Immature natural killer cell (primary cell): ENCODE measurements around the gene GPR17. TPM values are rescaled to one million over a fixed set of nuclear protein-coding genes. Genes with fewer than 3 reads are reported as not detected.

Source experiments
- DNase-seq, 3 donors: peaks; one replicate each; pipeline ENCODE4 v3.0.0; 2022; ENCODE audit warnings: mixed read lengths in 1 of 3
- H3K27ac Mint-ChIP-seq, 6 donors: one replicate each; pipeline ENCODE4 v1.8.0; 2020; ENCODE audit warnings: mixed read lengths in 6 of 6, mild to moderate bottlenecking in 5 of 6, inconsistent platforms in 4 of 6, moderate library complexity in 3 of 6
- H3K27me3 Mint-ChIP-seq, 3 donors: one replicate each; pipeline ENCODE4 v1.8.0; 2020 to 2021; ENCODE audit warnings: low read depth in 3 of 3, mild to moderate bottlenecking in 3 of 3, mixed read lengths in 3 of 3, moderate library complexity in 3 of 3, inconsistent platforms in 1 of 3
- H3K36me3 Mint-ChIP-seq, 3 donors: one replicate each; pipeline ENCODE4 v1.8.0; 2020; ENCODE audit warnings: mixed read lengths in 3 of 3, inconsistent platforms in 2 of 3, mild to moderate bottlenecking in 2 of 3
- H3K4me1 Mint-ChIP-seq, 2 donors: one replicate each; pipeline ENCODE4 v1.8.0; 2020; ENCODE audit warnings: inconsistent platforms in 2 of 2, mild to moderate bottlenecking in 2 of 2, mixed read lengths in 2 of 2, moderate library complexity in 1 of 2
- H3K4me3 Mint-ChIP-seq, 5 donors: one replicate each; pipeline ENCODE4 v1.8.0; 2020; ENCODE audit warnings: mild to moderate bottlenecking in 5 of 5, mixed read lengths in 5 of 5, inconsistent platforms in 3 of 5, moderate library complexity in 3 of 5
- H3K9me3 Mint-ChIP-seq, 6 donors: one replicate each; pipeline ENCODE4 v1.8.0; 2020; ENCODE audit warnings: mild to moderate bottlenecking in 6 of 6, mixed read lengths in 6 of 6, inconsistent platforms in 4 of 6, moderate library complexity in 3 of 6
- polyA plus RNA-seq, 3 donors: library from polyadenylated mRNA; unstranded; fragments of 300-500 nt; fragmentation: Illumina TruSeq; gene quantifications; one replicate each; pipeline ENCODE4 v1.2.3, GENCODE V29; 2021

Gene GPR17
- polyA plus RNA-seq, 3 donors from 2014 or later, result not detected

- H3K9me3 Mint-ChIP-seq, result no peaks in the 10 kb centered on the region
- H3K36me3 Mint-ChIP-seq, result no peaks in the 10 kb centered on the region
- H3K27ac Mint-ChIP-seq, result no peak overlapping the region
- H3K4me1 Mint-ChIP-seq, result no peaks in the 10 kb centered on the region
- H3K4me3 Mint-ChIP-seq, result no peak overlapping the region
- DNase-seq, result no peak
- H3K27me3 Mint-ChIP-seq, result peaks cover 0 to 1% (median 0%) of the 10 kb centered on the region in 3 donors
These were observed 9.5 kb downstream of the GPR17 start for GRCh38 chr2:127655209-127656073.

- no peak for DNase-seq
- Mint-ChIP-seq H3K9me3 (no peaks in the 10 kb centered on the region), H3K36me3 (no peaks in the 10 kb centered on the region), H3K27me3 (peaks cover 0 to 6% (median 3%) of the 10 kb centered on the region in 3 donors), H3K27ac (no peak overlapping the region), H3K4me1 (no peaks in the 10 kb centered on the region), H3K4me3 (no peak overlapping the region)
These were observed 10.7 kb downstream of the GPR17 start for GRCh38 chr2:127656569-127657231.

GRCh38 chr2:127657232-127657595 is 11.3 kb downstream of the GPR17 start:
- Mint-ChIP-seq H3K36me3 (no peaks in the 10 kb centered on the region), H3K27me3 (peaks cover 0 to 6% (median 3%) of the 10 kb centered on the region in 3 donors), H3K4me3 (no peak overlapping the region), H3K27ac (no peak overlapping the region), H3K9me3 (no peaks in the 10 kb centered on the region), H3K4me1 (no peaks in the 10 kb centered on the region)
- no peak for DNase-seq

- no peak overlapping the region for H3K27ac Mint-ChIP-seq
- peaks cover under 1 to 6% (median 3%) of the 10 kb centered on the region in 3 donors for H3K27me3 Mint-ChIP-seq
- no peaks in the 10 kb centered on the region for H3K4me1 Mint-ChIP-seq
- H3K36me3 Mint-ChIP-seq, result no peaks in the 10 kb centered on the region
- H3K9me3 Mint-ChIP-seq, result no peaks in the 10 kb centered on the region
- DNase-seq, result no peak
- no peak overlapping the region for H3K4me3 Mint-ChIP-seq
These were observed 12.2 kb downstream of the GPR17 start for GRCh38 chr2:127658146-127658545.

GRCh38 chr2:127658641-127659407 is 12.9 kb downstream of the GPR17 start:
- H3K36me3 Mint-ChIP-seq, result no peaks in the 10 kb centered on the region
- H3K4me3 Mint-ChIP-seq, result no peak overlapping the region
- H3K27me3 Mint-ChIP-seq, result peaks cover 2 to 9% (median 3%) of the 10 kb centered on the region in 3 donors
- H3K9me3 Mint-ChIP-seq, result no peaks in the 10 kb centered on the region
- DNase-seq, result no peak
- H3K27ac Mint-ChIP-seq, result no peak overlapping the region
- no peaks in the 10 kb centered on the region for H3K4me1 Mint-ChIP-seq

GRCh38 chr2:127659408-127660290 is 13.7 kb downstream of the GPR17 start:
- peaks cover 2 to 9% (median 3%) of the 10 kb centered on the region in 3 donors for H3K27me3 Mint-ChIP-seq
- H3K9me3 Mint-ChIP-seq, result no peaks in the 10 kb centered on the region
- no peak overlapping the region for H3K27ac Mint-ChIP-seq
- H3K36me3 Mint-ChIP-seq, result no peaks in the 10 kb centered on the region
- no peaks in the 10 kb centered on the region for H3K4me1 Mint-ChIP-seq
- H3K4me3 Mint-ChIP-seq, result no peak overlapping the region
- no peak for DNase-seq

- H3K27me3 Mint-ChIP-seq, result peaks cover 5 to 12% (median 9%) of the 10 kb centered on the region in 3 donors
- no peaks in the 10 kb centered on the region for H3K36me3 Mint-ChIP-seq
- DNase-seq, result no peak
- no peak overlapping the region for H3K4me3 Mint-ChIP-seq
- H3K27ac Mint-ChIP-seq, result no peak overlapping the region
- no peaks in the 10 kb centered on the region for H3K4me1 Mint-ChIP-seq
- no peaks in the 10 kb centered on the region for H3K9me3 Mint-ChIP-seq
These were observed 14.3 kb downstream of the GPR17 start for GRCh38 chr2:127660291-127660578.

GRCh38 chr2:127661072-127661649 is 15.2 kb downstream of the GPR17 start:
- Mint-ChIP-seq H3K27me3 (peaks cover 10 to 14% (median 12%) of the 10 kb centered on the region in 3 donors), H3K4me3 (no peak overlapping the region), H3K27ac (no peak overlapping the region), H3K9me3 (no peaks in the 10 kb centered on the region), H3K36me3 (no peaks in the 10 kb centered on the region), H3K4me1 (no peaks in the 10 kb centered on the region)
- DNase-seq, result no peak

- no peaks in the 10 kb centered on the region for H3K36me3 Mint-ChIP-seq
- no peaks in the 10 kb centered on the region for H3K4me1 Mint-ChIP-seq
- no peak overlapping the region for H3K4me3 Mint-ChIP-seq
- peaks cover 0 to 2% (median 0%) of the 10 kb centered on the region in 6 donors for H3K9me3 Mint-ChIP-seq
- H3K27me3 Mint-ChIP-seq, result peaks cover 10 to 16% (median 12%) of the 10 kb centered on the region in 3 donors
- H3K27ac Mint-ChIP-seq, result no peak overlapping the region
- no peak for DNase-seq
These were observed 16.1 kb downstream of the GPR17 start for GRCh38 chr2:127661949-127662510.

GRCh38 chr2:127662937-127663565 is 17.1 kb downstream of the GPR17 start:
- Mint-ChIP-seq H3K27ac (no peak overlapping the region), H3K27me3 (peaks cover 12 to 19% (median 15%) of the 10 kb centered on the region in 3 donors), H3K4me3 (no peak overlapping the region), H3K4me1 (no peaks in the 10 kb centered on the region), H3K36me3 (no peaks in the 10 kb centered on the region), H3K9me3 (peaks cover 0 to 2% (median 0%) of the 10 kb centered on the region in 6 donors)
- no peak for DNase-seq

- Mint-ChIP-seq H3K4me1 (no peaks in the 10 kb centered on the region), H3K27ac (no peak overlapping the region), H3K36me3 (no peaks in the 10 kb centered on the region), H3K4me3 (no peak overlapping the region), H3K9me3 (peaks cover 0 to 2% (median 0%) of the 10 kb centered on the region in 6 donors), H3K27me3 (peaks cover 15 to 19% (median 15%) of the 10 kb centered on the region in 3 donors)
- no peak for DNase-seq
These were observed 17.7 kb downstream of the GPR17 start for GRCh38 chr2:127663566-127664064.
